ENCODE measurements around the gene DST. TPM values are rescaled to one million over a fixed set of nuclear protein-coding genes. Genes with fewer than 3 reads are reported as not detected.

Gene DST
- total RNA-seq, 2 experiments from 2014 or later, result 3.1 to 4.4 TPM

DNA sequence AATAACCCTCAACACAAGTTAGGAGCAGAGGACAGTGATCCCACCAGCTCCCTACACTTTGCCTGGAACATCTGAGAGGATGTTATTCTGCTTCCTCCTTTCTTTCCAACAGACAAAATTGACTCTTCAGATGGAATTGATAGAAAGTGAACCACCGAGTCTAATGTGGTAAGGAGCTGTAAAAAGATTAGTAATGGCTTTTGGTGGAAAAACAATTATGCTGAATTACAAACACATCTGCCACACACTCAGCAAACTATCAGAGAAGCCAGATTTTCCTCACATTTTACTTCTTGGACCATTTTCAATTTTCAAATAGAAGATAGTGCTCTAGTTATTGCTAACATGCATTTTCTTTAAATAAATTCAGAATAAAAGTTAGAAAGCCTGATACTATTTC is 223.5 kb downstream of the DST start:
- no peaks in the 10 kb centered on the region for H3K4me1 Mint-ChIP-seq
- no peaks in the 10 kb centered on the region for H3K36me3 Mint-ChIP-seq (ENCODE audit: low read depth)
- no peak overlapping the region for H3K4me3 Mint-ChIP-seq
- H3K9me3 Mint-ChIP-seq, result no peaks in the 10 kb centered on the region
- ChIA-PET POLR2A (no interaction called here), CTCF (no interaction called here)
- no peaks in the 10 kb centered on the region for H3K27me3 Mint-ChIP-seq
- no peak overlapping the region for H3K27ac Mint-ChIP-seq
- DNase-seq, result no peak

DNA sequence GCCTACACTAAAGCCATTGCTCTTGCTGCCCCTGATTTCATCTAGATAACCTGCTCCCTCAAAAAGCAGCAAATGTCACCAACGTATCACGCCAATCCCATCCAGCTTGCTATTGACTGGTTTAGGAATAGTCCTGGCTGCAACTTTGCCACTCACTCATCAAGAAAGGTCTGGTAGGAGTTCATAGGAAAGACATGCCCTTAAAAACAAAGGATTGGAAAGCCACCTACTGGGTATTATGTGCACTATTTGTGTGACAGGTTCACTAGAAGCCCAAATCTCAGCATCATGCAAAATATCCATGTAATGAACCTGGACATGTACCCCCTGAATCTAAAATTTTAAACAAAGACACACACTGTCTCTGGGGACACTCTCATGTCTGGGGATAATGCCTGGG is 224.9 kb downstream of the DST start:
- H3K36me3 Mint-ChIP-seq (ENCODE audit: low read depth), result no peaks in the 10 kb centered on the region
- POLR2A ChIA-PET, result no interaction called here
- no peaks in the 10 kb centered on the region for H3K9me3 Mint-ChIP-seq
- no peak overlapping the region for H3K27ac Mint-ChIP-seq
- CTCF ChIA-PET, result no interaction called here
- DNase-seq, result no peak
- no peaks in the 10 kb centered on the region for H3K27me3 Mint-ChIP-seq
- H3K4me3 Mint-ChIP-seq, result no peak overlapping the region
- no peaks in the 10 kb centered on the region for H3K4me1 Mint-ChIP-seq

DNA sequence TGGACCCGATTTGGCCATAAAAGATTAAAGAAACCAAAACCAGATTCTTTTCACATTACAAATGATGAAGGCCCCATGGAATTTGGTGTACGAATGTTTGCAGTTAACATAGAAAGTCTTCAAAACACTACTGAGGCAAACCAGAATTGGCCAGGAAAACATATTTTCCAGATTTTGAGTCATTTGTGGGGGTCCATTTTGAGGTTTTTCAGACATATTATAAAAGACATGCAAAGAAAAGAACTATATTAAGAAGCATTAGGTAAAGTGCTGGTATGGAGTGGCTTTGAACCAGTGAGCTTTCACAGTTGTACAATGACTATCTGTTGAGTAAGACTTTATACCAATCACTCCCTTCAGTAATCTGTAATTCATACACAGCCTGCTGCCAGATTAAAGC is 226.4 kb downstream of the DST start:
- no peak overlapping the region for H3K4me3 Mint-ChIP-seq
- POLR2A ChIA-PET, result no interaction called here
- H3K4me1 Mint-ChIP-seq, result no peaks in the 10 kb centered on the region
- H3K36me3 Mint-ChIP-seq (ENCODE audit: low read depth), result no peaks in the 10 kb centered on the region
- no peak for DNase-seq
- no peaks in the 10 kb centered on the region for H3K9me3 Mint-ChIP-seq
- no peak overlapping the region for H3K27ac Mint-ChIP-seq
- CTCF ChIA-PET, result no interaction called here
- no peaks in the 10 kb centered on the region for H3K27me3 Mint-ChIP-seq

DNA sequence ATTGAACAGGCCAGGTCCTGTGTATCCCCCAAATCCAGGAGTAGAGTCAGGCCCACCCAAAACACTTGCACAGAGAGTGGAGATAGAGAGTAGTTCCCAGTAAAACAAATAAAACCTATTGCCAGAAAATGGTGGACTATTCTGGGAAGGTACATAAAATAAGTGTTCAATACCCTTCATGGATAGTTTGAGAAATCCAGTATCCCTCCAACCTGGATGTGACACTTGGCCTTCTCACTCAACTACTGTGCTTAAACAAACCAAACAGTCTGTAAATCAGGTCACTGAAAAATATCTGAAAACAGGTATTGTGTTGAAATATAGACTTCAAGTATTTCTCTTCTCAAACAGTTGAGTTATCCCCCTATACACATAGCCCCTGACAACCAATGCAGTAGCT is 233.7 kb downstream of the DST start:
- Mint-ChIP-seq H3K9me3 (no peaks in the 10 kb centered on the region), H3K4me3 (no peak overlapping the region), H3K4me1 (no peaks in the 10 kb centered on the region), H3K36me3 (ENCODE audit: low read depth) (no peaks in the 10 kb centered on the region), H3K27me3 (no peaks in the 10 kb centered on the region), H3K27ac (no peak overlapping the region)
- POLR2A ChIA-PET, result no interaction called here
- DNase-seq, result no peak
- CTCF ChIA-PET, result no interaction called here

Data from activated CD4-positive, alpha-beta T cell treated with anti-CD3 and anti-CD28 coated beads, Interleukin-2, amount 10 ng/mL, durations not matched to agents 7 days and 5 days (primary cell).